Breast epithelium (tissue), 4 donors: Measurements from ENCODE around the gene WASF3. TPM values are rescaled to one million over a fixed set of nuclear protein-coding genes. Genes with fewer than 3 reads are reported as not detected.

Experiments
- DNase-seq, 2 donors: peaks; one replicate each; pipeline ENCODE4 v3.0.0-alpha.2; 2019; ENCODE audit warnings: low spot score in 2 of 2
- H3K27ac ChIP-seq, 2 donors: fragments of 200-600 bp; sonication (generic) in 1 of 2; one replicate each; pipeline ENCODE4 v1.5.1; 2016 to 2019; ENCODE audit warnings: mild to moderate bottlenecking in 1 of 2
- H3K27me3 ChIP-seq, 2 donors: fragments of 200-600 bp; sonication (generic) in 1 of 2; one replicate each; pipeline versions ENCODE4 v1.5.1 to v1.6.0; 2017 to 2019; ENCODE audit warnings: control low read depth in 1 of 2, mild to moderate bottlenecking in 1 of 2
- H3K36me3 ChIP-seq: fragments of 200-600 bp; one replicate; pipeline ENCODE4 v1.5.1; 2019
- H3K4me1 ChIP-seq, 2 donors: fragments of 200-600 bp; sonication (generic); one replicate each; pipeline ENCODE4 v1.5.1; 2016 to 2019; ENCODE audit warnings: control low read depth in 1 of 2
- H3K4me3 ChIP-seq, 3 donors: fragments of 200-600 bp; sonication (generic); 1 replicate in 2 of 3; 2 replicates in 1 of 3; pipeline ENCODE4 v1.5.1; 2016 to 2019; ENCODE audit warnings: mild to moderate bottlenecking in 3 of 3, moderate library complexity in 2 of 3
- H3K9me3 ChIP-seq, 2 donors: fragments of 200-600 bp; sonication (generic) in 1 of 2; one replicate each; pipeline ENCODE4 v1.5.1; 2016 to 2019; ENCODE audit warnings: control low read depth in 1 of 2
- POLR2A ChIP-seq: fragments of 450-650 bp; IDR thresholded peaks from one replicate; pipeline ENCODE4 v1.6.1; 2016; ENCODE audit warnings: antibody characterized with exemption, mild to moderate bottlenecking, moderate library complexity
- POLR2AphosphoS5 ChIP-seq, 3 donors: sonication (generic); formaldehyde crosslinking; IDR thresholded peaks; one replicate each; pipeline ENCODE4 v1.6.1; 2017; ENCODE audit warnings: antibody characterized with exemption in 3 of 3
- intact Hi-C: fragments of 100-400 bp; cut with DNase I; formaldehyde crosslinking; loops from one replicate; pipeline ENCODE4 v1.15.1; 2023; ENCODE audit warnings: low total_unique reads
- total RNA-seq, 3 donors: library from RNA; depleted of rRNA; stranded (reverse); fragments of >200 nt; gene quantifications; one replicate each; pipeline ENCODE4 v1.1.0, GENCODE V29; 2016
- TF ChIP-seq, protein P1 (sequence below), 3 donors: fragments of 450-650 bp; IDR thresholded peaks; one replicate each; pipeline ENCODE4 v1.5.1; 2016 to 2017; ENCODE audit warnings: antibody characterized with exemption in 3 of 3, mild to moderate bottlenecking in 3 of 3, moderate library complexity in 3 of 3

Gene WASF3
- total RNA-seq, 3 donors from 2014 or later: 15.2 to 67.0 (median 19.3) TPM

DNA sequence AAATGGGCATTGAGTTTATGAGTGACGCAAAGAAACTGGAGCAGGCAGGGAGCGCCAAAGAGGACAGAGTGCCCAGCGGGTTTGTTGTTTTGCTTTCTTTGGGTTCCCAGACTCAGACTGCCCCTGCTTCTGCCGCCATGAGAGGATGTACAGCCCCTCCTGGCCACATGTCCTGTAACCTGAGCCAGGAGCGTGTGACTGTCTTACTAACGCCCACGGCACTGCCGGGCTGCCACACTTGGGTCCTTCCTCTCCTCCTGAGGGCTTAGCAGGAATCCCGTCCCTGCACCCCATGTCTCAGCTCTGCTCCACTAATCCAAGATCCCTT is 122.6 kb downstream of the WASF3 start:
- Histone ChIP-seq H3K4me1 (no peaks in the 10 kb centered on the region), H3K36me3 (no peaks in the 10 kb centered on the region), H3K9me3 (no peaks in the 10 kb centered on the region), H3K27me3 (no peaks in the 10 kb centered on the region), H3K4me3 (no peak overlapping the region), H3K27ac (no peak overlapping the region)
- no peak for DNase-seq
- TF ChIP-seq POLR2A (no peak), POLR2AphosphoS5 (IDR thresholded peaks at IDR 0.05) (no peak)
- TF ChIP-seq, protein P1, sequence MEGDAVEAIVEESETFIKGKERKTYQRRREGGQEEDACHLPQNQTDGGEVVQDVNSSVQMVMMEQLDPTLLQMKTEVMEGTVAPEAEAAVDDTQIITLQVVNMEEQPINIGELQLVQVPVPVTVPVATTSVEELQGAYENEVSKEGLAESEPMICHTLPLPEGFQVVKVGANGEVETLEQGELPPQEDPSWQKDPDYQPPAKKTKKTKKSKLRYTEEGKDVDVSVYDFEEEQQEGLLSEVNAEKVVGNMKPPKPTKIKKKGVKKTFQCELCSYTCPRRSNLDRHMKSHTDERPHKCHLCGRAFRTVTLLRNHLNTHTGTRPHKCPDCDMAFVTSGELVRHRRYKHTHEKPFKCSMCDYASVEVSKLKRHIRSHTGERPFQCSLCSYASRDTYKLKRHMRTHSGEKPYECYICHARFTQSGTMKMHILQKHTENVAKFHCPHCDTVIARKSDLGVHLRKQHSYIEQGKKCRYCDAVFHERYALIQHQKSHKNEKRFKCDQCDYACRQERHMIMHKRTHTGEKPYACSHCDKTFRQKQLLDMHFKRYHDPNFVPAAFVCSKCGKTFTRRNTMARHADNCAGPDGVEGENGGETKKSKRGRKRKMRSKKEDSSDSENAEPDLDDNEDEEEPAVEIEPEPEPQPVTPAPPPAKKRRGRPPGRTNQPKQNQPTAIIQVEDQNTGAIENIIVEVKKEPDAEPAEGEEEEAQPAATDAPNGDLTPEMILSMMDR (IDR thresholded peaks at IDR 0.05): no peak
- intact Hi-C loops: no loop called here

DNA sequence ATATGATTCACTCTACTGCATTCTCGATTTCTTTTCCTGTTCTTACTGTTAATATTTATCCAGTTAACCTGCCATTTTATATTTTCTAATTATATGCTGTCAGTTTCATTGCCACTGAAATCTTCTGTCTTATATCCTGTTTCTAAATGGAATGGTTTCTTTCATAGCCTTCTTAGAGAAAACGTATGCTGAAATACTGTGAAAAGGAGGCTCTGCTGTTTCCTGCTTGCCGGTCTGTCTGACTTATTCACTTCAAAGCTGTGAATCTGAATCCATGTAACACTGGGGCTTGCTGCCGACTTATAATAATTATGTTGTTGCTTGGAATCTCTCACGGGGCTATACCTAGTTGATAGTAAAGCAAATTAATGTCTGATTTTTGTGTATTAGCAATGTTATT is 123.1 kb downstream of the WASF3 start:
- no peak for TF ChIP-seq POLR2AphosphoS5 (IDR thresholded peaks at IDR 0.05)
- TF ChIP-seq, protein P1 (IDR thresholded peaks at IDR 0.05): no peak
- no peak for TF ChIP-seq POLR2A
- no peaks in the 10 kb centered on the region for H3K9me3 ChIP-seq
- DNase-seq: no peak
- no peaks in the 10 kb centered on the region for H3K27me3 ChIP-seq
- H3K36me3 ChIP-seq: no peaks in the 10 kb centered on the region
- intact Hi-C loops: no loop called here
- no peaks in the 10 kb centered on the region for H3K4me1 ChIP-seq
- no peak overlapping the region for H3K27ac ChIP-seq
- no peak overlapping the region for H3K4me3 ChIP-seq

DNA sequence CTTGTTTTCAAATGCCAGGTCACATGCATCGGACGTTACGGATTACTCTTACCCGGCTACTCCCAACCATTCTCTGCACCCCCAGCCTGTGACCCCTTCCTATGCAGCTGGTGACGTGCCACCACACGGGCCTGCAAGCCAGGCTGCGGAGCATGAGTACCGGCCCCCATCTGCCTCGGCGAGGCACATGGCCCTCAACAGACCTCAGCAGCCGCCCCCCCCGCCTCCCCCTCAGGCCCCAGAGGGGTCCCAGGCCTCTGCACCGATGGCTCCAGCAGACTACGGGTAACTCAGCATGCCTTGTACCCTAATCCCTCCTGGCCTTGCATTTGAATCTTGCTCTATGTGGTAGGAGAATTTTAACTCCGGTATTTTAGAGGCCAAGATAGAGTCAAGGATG is 123.6 kb downstream of the WASF3 start:
- Histone ChIP-seq H3K27ac (no peak overlapping the region), H3K4me3 (no peak overlapping the region), H3K27me3 (no peaks in the 10 kb centered on the region), H3K9me3 (no peaks in the 10 kb centered on the region), H3K4me1 (no peaks in the 10 kb centered on the region), H3K36me3 (no peaks in the 10 kb centered on the region)
- DNase-seq: no peak
- TF ChIP-seq POLR2AphosphoS5 (IDR thresholded peaks at IDR 0.05) (no peak), POLR2A (no peak)
- TF ChIP-seq, protein P1 (IDR thresholded peaks at IDR 0.05): no peak
- intact Hi-C loops: no loop called here

DNA sequence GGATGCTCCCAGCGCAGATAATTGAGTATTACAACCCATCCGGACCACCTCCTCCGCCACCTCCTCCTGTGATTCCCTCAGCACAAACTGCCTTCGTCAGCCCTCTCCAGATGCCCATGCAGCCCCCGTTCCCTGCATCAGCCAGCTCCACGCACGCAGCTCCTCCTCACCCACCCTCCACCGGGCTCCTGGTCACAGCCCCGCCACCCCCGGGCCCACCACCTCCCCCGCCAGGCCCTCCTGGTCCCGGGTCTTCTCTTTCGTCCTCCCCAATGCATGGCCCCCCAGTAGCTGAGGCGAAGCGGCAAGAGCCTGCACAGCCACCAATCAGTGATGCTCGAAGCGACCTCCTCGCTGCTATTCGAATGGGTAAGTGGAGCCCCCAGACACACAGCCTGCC is 125.1 kb downstream of the WASF3 start:
- DNase-seq: no peak
- Histone ChIP-seq H3K27me3 (no peaks in the 10 kb centered on the region), H3K9me3 (no peaks in the 10 kb centered on the region), H3K4me3 (no peak overlapping the region), H3K4me1 (no peaks in the 10 kb centered on the region), H3K36me3 (no peaks in the 10 kb centered on the region), H3K27ac (no peak overlapping the region)
- TF ChIP-seq POLR2A: no peak
- no peak for TF ChIP-seq POLR2AphosphoS5 (IDR thresholded peaks at IDR 0.05)
- intact Hi-C loops: no loop called here

DNA sequence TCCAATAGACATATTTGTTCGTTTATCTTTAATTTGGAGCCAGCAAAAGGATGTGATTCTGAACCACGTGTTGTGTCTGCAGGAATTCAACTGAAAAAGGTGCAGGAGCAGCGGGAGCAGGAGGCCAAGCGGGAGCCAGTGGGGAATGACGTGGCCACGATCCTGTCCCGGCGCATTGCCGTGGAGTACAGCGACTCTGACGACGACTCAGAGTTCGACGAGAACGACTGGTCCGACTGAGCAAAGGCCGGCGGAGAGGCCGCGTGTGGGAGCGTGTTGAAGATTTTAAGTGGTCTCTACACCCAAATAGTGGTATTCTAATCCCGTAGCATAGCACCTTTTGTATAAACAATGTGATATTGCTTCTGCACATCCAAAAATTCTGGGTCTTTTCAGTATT is 128.1 kb downstream of the WASF3 start:
- intact Hi-C loops: no loop called here
- Histone ChIP-seq H3K4me3 (no peak overlapping the region), H3K27ac (no peak overlapping the region), H3K36me3 (no peaks in the 10 kb centered on the region), H3K27me3 (no peaks in the 10 kb centered on the region), H3K4me1 (no peaks in the 10 kb centered on the region), H3K9me3 (peaks cover 9 to 11% of the 10 kb centered on the region in 2 donors)
- no peak for TF ChIP-seq POLR2AphosphoS5 (IDR thresholded peaks at IDR 0.05)
- DNase-seq: no peak

DNA sequence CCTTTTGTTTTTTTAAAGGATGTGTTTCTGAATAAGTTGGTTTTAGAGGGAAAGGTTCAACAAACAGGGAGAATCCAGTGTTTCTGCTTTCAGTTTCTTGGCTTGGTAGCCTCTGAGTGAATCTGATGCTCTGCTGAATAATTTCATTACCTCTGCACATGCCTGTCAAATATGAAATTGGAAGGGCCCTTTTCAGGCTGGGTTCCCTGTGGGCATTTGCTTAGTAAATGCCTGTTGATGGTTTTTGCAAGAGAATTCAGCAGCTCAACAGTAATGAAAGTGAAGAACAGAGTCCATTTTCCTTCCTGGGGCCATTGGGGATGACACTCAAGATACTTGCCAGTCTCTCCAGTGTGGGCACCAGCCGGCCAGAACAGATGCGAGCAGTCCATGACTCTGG is 128.8 kb downstream of the WASF3 start:
- Histone ChIP-seq H3K36me3 (no peaks in the 10 kb centered on the region), H3K9me3 (peaks cover 10 to 16% of the 10 kb centered on the region in 2 donors)

More for the DNA sequence above, 128.8 kb downstream of the WASF3 start:
- intact Hi-C loops: no loop called here
- TF ChIP-seq, protein P1 (IDR thresholded peaks at IDR 0.05): no peak
- TF ChIP-seq POLR2AphosphoS5 (IDR thresholded peaks at IDR 0.05): no peak
- no peak for TF ChIP-seq POLR2A
- Histone ChIP-seq H3K27ac (no peak overlapping the region), H3K4me1 (no peaks in the 10 kb centered on the region), H3K4me3 (no peak overlapping the region), H3K27me3 (no peaks in the 10 kb centered on the region)
- no peak for DNase-seq
